ENCODE results near the gene NEK6.

Gene NEK6

DNA sequence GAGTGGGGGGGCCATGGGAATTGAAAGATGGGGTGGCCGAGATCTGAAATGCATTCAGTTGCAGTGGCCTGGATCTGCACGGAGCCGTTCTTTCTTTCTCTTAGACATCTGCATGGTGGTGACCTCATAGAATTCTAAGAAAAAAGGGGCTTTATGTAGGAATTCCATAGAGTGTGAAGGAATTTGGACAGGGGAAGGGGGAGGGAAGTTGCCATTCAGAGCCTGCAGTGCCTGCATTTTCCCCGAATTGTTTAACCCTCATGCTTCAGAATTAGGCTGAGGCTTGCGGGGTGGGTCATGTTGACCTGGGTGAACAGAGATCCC is 4.9 kb downstream of the NEK6 start:
- no peak for DNase-seq

DNA sequence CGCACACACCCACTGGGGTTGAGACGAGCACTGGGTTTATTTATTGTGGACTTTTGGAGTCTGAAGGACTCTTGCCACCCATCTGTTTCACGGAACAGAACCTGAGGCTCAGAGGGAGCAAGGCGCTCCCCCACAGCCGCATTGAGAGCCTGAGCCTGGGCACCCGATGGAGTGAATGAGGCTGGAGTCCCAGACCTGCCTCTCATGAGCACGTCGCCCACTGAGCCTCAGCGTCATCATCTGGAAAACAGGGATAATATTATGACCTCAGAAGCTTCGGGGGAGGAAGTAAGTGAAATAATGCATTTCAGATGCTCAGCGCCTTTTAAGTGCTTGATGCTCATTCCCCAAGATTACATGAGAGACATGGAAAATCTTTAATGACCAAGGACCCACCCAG is 5.5 kb downstream of the NEK6 start:
- DNase-seq, result no peak

DNA sequence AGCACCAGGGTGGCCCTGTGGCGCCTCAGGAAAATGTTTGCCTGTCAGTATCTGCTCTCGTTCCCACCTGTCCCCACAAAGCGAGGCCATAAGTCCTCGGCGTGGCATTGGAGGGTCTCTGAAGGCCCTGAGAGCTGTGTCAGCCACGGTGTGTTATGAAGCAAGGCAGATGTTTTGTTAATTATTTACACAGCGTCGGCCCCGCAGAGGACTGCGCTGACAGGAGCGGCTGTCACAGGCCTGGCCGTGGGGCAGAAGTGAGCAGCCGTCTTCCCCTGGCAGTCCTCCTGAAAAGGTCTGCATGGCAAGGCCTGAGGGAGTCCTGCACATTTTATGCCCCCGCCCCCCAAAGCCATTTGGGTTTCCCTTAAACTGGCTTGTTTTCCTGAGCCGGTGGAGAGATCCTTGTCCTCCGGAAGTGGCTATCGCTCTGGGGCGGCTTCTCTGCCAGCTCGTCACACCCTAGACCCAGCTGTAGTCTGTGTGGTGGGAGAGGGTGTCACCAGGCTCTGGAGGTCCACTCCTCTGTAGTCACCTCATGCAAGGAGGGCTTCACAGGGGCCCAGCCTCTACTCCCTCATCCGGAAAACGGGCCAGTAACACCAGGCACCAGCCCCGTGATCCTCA is 6.2 kb downstream of the NEK6 start:
- DNase-seq, result no peak

DNA sequence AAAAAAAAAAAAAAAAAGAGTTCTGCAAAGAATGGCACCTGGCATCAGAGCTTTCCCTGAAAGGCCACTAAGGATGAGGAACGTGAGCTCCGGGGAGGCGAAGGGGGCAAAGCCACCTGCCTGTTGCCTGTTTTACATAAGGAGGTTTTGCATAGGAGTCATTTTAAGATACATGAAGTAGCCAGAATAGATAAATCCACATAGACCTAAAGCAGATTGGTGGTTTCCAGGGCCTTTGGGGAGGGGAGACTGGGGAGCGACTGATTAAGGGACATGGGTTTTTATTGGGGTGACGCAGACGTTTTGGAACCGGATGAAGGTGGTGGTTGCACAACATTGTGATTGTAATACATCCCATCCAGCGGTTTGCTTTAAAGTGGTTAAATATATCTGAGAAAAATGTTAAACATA is 7.1 kb downstream of the NEK6 start:
- no peak for DNase-seq

DNA sequence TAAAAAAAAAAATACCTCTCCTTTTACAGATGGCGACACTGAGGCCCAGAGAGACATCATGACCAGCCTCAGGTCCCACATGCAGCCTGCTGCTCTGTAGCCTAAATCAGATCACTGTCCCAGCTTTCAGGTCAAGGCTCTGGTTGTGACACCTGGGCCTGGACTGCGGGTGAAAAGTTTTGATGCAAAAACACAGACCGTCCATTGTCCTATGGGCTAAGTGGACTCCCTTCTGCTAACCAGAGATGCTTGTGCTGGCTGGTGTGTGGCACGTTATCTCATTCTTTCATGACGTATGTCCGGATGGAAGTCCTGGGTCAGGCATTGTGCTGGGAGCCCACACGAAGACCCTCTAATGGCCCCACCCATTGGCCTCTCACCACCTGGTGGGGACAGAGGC is 7.8 kb downstream of the NEK6 start:
- no peak for DNase-seq

DNA sequence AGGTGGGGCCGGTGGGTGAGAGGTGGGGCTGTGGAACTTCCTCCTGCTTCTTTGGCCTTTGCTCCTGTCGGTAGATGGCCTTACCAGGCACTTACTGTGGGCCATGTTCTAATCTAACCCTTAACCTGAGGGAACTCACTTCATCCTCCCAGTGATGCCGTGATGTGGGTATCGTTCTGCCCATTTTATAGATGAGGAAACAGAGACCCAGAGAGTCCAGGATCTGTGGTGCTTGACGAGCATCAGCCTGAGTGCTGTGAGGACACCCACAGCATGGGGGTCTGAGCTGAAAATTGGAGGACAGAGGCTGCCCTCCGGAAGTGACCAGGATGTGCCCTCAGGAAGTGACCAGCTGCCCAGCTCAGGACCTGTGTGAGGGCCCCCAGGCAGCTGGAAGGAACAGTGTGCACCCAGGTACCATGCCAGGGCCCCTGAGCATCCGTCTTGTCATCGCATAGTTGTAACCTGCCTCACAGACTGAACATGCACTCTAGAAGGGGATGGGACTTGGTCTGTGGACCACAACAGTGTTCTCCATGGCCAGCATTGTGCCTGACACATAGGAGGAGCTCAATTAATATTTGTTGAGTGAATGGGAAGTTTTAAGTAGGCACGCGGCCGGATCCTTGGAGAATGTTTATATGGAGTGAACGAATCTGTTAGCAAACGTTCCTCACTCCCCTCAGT is 8.5 kb downstream of the NEK6 start:
- DNase-seq, result no peak

DNA sequence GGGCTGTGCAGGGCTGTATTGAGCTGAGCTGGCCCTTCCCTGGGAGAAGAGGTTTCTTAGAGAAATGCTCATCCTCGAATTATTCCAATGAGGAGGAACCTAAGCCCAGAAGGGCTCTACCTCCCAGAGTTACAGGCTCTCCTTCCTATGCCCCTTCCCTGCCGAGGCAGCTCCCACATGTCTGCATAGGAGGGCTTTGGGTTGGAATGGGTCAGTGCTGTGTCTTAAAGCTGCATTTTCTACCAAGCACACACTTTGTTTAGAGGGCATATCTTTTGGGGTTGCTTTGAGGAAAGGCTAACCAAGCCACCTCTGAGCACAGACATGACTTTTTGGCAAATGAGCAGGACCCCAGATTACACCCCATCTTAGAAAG is 9.1 kb downstream of the NEK6 start:
- no peak for DNase-seq

DNA sequence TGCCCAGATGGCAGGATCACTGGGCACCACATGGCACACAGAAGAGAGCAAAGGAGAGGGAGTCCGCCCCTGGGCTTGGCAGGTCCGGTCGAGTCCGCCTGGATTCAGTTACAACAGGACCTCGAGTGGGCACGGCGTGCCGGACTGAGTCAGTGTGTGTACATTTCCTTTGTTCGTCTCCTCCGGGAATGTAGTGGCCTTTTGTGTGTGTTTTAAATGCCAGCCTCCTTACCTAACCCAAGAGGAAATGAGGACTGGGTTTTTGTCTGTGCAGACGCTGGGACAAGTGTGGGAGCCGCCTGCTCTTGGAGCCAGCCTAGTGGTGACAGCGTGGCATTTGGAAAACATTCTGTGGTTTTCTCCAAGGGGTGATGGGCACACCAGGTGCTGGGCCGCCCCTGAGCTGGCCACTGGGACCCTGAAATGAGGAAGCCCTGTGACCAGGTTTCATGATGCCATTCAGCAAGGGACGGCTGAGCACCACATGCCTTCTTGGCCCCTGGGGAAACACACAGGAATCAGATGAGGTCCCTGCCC is 9.6 kb downstream of the NEK6 start:
- no peak for DNase-seq

DNA sequence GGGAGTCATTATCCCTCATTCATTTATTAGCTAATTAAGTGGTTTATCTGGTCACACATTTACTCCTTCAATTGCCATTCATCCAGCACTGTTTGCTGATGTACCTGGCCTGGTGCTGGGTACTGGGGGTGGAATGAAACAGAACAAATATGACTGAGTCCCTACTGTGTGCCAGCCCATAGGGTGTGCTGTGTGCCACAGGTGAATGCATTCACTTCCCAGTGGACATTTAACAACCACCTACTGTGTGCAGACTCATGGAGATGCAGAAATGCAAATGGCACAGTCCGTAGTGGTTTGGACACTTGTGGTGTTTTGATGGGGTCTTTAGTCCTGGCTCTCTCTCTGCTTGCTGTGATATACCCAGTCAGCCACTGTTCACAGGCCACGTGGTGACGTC is 10.5 kb downstream of the NEK6 start:
- DNase-seq, result no peak

DNA sequence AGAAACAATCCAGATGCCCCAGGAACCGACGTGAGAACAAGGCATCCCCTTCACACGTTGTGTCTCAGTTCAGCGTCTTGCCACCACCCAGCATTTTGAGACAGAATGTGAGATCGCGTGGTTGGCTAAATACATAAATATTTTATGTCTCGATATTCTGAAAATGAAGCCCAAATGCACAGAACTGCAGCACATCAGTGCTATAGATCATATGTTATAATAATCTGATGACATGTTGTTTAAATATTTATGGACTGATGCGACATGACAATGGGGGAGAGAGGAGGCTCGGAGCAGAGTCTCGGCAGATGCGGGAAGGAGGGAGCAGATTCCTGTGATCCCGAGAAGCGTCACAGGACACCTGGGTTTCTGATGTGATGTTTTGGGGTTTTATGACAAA is 10.9 kb downstream of the NEK6 start:
- no peak for DNase-seq

DNA sequence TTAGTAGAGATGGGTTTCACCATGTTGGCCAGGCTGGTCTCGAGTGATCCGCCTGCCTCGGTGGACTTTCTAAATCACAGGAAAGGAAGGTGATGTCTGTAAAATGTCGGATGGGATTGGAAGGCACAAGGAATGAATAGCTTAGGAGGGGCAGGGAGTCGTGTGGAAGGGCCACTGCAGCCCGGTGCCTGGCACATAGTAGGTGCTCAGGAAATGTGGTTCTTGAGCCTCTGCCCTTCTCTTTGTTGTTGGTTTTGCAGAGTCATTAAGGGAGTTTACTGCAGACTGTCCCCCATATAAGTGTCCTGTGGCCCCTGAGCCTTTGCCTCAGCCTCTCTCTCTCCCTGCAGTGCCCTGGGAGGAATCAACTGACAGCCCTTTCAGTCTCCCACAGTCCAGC is 11.8 kb downstream of the NEK6 start:
- DNase-seq, result no peak

DNA sequence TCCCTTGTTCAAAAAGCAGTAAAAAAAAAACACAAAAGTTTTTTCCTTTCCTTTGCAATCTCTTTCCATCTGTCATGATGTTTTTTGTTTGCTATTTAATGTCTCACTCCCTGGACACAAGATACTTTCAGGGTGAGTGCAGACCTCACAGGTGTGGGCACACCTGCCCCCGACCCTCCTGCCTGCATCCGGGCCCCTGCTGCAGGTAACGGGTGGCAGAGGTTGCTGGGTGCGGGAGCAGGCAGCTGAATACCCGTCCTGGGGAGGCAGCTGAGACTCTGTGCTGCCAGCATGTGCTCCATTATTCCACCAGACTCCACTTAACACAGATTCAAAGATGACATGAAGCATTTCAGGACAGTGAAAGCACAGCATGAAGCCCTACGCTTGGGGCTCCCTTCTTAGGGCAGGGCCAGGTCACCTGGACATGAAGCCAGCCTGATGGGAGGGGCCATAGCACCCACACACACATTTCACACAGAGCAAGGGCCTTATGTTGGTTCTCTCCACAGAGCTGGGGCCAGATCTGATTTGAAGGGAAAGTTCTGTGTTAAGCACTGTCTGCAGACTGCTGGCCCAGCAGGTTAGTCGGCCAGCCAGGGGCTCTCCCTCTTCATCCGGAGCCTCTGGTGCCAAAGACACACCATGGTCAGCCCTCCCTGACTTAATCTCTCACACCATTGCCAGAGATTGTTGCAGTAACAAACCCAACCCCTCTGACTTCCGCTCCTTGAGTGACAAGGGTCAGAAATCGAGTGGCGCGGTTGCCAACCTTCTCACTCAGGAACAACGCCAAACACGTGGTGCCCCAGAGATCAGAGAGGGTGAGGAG is 13.0 kb downstream of the NEK6 start:
- DNase-seq, result no peak

DNA sequence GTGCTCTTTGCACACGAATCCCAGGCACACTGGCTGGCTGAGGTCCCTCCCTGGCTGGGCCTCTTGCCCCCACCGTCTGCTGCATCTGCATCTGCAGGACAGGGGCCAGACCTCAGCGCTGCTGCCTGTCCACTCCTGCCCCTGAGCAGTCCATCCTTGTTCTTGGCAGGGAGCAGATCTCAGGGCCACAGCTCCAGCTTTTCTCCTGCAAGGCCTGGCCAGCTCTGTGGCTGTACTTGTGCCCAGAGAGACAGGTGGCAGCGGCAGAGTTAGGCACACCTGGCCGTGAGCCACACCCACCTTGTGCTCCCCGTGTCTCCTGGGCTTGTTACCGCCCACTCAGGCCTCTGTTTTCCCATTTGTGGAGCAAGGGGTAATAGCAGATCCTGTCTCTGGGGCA is 13.9 kb downstream of the NEK6 start:
- no peak for DNase-seq

DNA sequence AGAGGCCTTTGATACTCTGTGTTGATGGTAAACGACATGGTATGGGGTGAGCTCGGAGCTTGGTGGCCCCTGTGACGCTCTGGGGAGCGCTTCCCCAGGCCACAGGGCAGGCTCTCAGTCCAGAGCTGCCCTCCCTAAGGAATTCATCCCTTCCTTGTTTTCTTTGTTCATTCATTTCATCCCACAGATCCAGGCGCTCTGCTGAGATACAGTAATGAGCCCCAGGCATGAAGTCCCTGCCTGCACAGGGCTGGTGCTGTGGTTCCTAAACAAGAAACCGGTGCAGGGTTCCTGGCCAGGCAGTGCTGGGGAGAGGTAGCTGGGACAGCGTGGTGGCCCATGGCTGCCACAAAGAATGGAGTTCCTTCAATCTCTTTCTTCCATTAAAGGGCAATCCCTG is 14.4 kb downstream of the NEK6 start:
- DNase-seq, result no peak

DNA sequence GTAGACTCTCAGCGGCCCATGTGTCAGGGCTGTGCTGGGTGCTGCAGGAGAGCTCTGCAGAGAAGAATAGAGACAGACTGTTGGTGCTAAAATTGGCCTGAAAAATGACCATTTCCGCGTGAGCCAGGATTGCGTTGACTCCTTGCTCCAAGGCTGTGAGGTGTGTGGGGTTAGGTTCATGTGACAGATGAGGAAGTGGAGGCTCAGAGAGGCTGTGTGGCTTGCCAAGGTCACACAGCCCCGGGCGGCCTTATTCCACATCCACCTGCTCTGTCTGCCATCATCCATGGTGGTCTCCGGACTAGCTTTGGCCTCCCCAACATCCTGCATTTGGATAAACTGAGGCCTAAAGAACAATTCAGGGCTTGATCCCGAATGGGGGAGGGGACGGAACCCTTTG is 15.2 kb downstream of the NEK6 start:
- DNase-seq, result no peak

DNA sequence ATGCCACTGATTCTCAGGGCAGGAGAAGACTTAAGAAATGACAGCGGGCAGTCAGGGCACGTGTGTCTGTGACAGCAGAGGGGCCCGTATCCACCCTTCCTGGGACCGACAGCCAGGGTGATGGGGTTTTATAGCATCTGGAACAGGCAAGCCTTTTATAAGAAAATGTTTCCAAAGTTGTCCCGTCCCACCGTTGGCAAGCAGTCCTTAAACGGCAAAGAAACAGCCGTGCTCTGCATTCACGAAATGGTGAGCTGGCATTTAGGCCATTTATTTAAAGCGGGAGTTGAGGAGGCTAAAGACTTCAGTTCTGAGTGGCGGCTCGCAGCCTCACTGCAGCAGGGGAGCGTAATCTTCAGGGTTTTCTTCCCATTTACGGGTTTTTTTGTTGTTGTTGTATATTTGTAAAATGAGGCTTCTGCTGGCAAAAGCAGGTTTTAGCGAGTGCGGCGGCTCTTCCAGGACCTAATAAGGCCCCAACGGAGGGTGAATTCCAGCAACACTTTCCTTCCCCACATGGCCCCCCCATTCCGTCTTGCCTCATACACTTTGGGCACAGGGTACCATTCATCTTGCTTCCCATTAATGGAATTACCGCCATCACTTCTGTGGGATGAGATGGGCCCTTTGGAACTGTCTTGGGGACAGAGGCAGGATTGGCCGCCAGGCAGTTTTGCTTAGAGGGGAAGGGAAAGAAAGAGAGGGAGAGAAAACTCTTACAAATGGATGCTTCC is 15.8 kb downstream of the NEK6 start:
- DNase-seq, result no peak

DNA sequence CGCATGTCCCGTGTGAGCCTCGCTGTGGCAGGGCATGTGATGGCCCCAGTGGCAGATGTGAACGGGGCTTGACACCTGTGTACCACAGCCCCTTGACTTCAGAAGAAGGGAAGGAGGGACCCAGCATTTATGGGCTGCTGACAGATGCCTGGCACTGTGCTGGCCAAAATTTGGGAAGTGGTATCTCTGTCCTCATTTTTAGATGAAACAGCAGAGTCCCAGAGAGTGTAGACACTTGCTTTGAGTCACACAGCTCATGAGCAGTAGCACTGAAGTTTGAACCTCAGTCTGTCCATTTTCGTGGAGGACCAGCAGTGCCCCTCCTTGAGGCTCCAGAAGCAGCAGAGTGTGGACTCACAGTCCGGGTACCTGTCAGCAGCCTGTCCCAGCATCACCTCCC is 16.5 kb downstream of the NEK6 start:
- no peak for DNase-seq

DNA sequence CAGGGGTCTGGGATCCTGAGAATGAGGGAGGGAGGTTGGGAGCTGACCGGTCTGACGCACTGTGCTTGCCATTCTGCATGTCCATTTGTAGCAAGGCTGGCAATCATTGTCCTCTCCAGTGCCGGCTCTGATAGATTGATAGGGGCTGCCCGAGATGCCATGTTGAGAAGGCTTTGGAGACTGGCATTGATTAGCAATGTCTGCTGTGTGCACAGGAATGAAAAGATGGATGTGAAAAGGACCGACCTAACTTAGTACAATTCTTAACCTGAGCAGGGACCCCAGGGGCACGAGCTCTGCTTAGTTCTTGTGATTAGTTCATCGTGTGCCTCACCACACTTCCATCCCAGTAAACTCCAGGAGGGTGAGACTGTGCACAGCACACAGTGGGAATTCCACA is 17.0 kb downstream of the NEK6 start:
- DNase-seq, result no peak

DNA sequence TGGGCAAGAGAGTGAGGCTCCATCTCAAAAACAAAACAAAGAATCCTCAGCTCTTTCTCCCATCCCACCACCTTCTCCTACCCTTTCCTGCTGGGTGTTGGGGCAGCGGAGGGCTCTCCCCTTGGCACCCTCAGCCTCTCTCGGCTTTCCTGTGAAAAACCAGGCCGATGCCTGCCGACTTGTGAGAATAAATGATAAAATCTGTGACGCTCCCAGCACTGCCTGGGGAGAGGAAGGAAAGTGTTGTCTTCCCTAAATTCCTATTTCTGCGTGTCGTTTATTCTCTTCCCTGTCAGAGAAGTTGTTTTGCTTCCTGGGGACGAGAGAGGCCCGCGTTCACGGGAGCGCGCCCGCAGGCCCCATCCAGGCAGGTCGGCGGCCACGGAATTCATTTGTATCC is 19.7 kb downstream of the NEK6 start:
- no peak for DNase-seq

DNA sequence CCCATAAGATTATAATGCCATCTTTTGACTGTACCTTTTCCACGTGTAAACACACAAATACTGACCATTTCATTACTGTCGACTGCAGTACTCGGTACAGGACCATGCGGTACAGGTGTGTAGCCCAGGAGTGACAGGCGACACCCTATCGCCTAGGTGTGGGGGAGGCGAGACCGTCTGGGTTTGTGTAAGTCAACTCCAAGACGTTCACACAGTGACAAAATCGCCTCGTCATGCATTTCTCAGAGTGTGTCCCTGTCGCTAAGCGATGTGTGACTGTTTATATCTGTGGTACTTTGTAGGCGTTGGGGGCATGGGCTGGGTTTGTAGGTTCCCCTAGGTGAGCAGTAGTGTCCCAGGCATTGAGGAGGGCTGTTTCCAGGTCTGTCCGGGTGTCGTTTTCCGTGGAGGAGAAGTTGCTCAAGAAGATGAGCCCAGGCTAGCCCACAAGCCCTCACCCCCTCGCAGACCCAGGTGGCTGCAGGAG is 20.3 kb downstream of the NEK6 start:
- DNase-seq, result no peak

DNA sequence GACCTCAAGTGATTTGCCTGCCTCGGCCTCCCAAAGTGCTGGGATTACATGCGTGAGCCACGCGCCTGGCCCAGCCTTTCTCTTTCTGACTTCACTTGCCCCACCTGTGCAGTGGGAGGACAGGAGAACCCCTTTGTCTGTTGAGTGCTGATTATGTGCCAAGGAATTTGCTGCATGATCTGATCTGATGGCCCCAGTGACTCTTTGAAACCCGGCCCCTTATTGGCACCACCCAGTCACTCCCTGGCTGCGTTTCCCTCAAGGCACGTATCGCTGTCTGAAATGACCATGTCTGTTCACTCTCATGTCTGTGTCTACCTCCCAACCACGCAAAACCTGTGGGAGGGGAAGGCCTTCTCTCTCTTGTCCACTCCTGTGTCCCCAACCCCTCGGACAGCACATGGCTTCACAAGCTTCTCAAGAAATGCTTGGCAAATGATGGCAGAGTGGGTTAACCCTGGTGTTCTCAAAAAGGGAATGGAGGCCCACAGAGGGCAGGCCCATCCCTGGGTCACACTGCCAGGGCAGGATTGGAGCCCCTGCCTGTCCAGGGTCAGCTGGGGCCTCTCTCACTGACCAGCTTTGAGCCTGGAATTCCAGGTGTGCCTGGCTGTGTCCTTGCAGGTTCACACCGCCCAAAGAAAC is 21.9 kb downstream of the NEK6 start:
- DNase-seq, result no peak

DNA sequence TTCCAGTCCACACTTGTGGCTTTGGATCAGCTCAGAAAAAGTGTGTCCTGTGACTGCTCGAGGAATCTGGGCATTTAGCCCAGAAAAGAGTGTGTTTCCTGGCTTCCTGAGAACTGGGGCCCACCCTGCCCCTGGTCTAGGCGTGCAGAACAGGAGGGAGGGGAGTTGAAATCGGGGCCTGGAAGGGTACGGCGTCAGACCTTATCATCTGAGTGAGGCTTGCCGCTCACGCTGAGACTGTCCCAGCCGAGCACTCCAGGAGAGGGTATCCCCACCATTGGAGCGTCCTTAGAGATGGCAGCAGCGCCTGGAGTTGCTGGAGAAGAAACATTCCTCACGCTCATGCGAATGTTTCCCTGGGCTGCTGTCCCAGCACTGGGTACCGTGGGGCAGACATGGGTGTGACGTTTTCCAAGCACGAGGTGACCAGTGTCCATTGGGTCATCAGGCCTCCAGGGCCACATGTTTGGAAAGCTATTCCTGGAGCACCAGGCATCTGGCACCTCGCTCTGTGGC is 22.5 kb downstream of the NEK6 start:
- no peak for DNase-seq

DNA sequence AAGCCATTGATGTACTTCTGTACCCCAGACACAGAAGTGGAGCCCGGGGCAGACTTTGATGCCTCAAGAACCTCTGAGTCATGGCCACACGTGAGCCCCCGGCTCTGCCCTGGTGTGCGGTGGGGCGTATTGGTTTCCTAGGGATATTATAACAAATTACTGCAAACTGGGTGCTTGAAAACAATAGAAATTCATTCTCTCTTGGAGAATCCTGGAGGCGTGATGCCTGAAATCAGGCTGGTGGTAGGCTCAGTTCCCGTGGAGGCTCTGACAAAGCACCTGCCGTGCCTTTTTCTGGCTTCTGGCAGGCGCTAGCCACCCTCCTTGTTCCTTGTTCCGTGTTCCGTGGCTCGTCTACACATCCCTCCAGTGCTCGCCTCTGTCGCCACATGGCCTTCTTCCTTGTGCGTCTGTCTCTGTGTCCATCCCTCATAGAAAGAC is 24.2 kb downstream of the NEK6 start:
- no peak for DNase-seq

Data from activated T-cell treated with anti-CD3 and anti-CD28 coated beads for 4 hours (primary cell).